ENCODE results near the gene POLG.
"Not testable (repeated sequence)": the region's sequence is repeated elsewhere in the genome, so short reads cannot be mapped to it uniquely, and the experiment has no call there.

POLG gene

GRCh38 chr15:89282631-89283030 lies 52.0 kb downstream of the POLG start:
- no peak for DNase-seq (ENCODE audit: low read depth)

GRCh38 chr15:89278307-89278706 lies 56.3 kb downstream of the POLG start:
- DNase-seq (ENCODE audit: low read depth), result no peak

DNA sequence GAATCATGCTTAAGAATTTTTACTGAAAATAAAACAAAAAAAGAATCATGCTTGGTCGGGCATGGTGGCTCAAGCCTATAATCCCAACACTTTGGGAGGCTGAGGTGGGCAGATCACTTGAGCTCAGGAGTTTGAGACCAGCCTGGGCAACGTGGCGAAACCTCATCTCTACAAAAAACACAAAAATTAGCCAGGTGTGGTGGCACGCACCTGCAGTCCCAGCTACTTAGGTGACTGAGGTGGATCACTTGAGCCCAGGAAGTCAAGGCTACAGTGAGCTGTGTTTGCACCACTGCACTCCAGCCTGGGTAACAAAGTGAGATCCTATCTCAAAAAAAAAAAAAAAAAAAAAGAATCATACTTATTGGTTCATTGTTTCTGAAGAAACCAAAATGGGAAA lies 57.3 kb downstream of the POLG start:
- DNase-seq (ENCODE audit: low read depth), result not testable (repeated sequence)
